NCI-H128 (cell line): ENCODE data around the gene RTEL1.

Source experiments
- DNase-seq: peaks from one replicate; lab custom pipeline; 2025; ENCODE audit not compliant: unreplicated experiment; lab: John Stamatoyannopoulos, UW

RTEL1 gene

GRCh38 chr20:63739130-63740069 lies 81.3 kb downstream of the RTEL1 start, which contains the start of gene SLC2A4RG:
Gene SLC2A4RG, plus strand, starts transcription at chr20:63739776. Its CDS starts 137 bp downstream, at chr20:63739913.
- DNase-seq, result peak; percentile 41

- DNase-seq, result no peak
These were observed 82.0 kb downstream of the RTEL1 start for GRCh38 chr20:63740070-63740626.

- peak; percentile 84 for DNase-seq
These were observed 82.7 kb downstream of the RTEL1 start for GRCh38 chr20:63740627-63741353.

DNA sequence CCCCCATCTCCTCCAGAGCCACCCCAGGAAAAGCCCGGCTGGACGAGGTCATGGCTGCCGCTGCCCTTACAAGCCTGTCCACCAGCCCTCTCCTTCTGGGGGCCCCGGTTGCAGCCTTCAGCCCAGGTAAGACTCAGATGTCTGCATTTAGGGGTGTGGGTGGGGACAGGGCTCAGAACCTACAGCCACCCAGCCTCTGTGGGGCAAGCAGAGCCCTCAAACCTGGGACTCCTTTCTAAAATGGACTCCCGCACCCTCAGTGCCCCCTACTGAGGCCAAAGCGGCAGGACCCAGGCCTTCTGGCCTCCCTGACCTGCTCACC lies 83.2 kb downstream of the RTEL1 start:
- DNase-seq, result no peak

GRCh38 chr20:63741676-63742380 lies 83.7 kb downstream of the RTEL1 start:
- DNase-seq, result no peak

- DNase-seq, result no peak
These were observed 84.4 kb downstream of the RTEL1 start for GRCh38 chr20:63742381-63743024.

GRCh38 chr20:63743210-63743970 lies 85.3 kb downstream of the RTEL1 start:
- DNase-seq, result no peak

DNA sequence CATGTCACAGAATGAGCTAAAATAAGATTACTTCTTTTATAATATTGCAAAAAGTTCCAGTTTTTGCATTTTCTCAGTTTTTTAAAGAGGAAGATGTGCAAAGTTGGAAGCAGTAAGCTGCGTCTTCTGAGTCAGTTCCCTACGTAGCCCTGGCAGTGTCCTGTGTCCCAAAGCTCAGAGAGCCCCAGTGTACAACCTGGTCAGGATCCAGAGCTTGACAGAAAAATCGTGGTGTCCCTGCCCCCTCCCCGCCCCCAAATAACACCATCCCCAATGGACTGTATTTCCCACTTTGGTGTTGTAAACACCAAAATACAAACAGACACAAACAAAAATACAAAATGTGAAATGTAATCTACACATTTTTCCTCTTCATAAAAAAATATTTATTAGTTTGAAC lies 86.0 kb downstream of the RTEL1 start:
- DNase-seq, result no peak

GRCh38 chr20:63744574-63745423 lies 86.7 kb downstream of the RTEL1 start:
- no peak for DNase-seq

GRCh38 chr20:63745424-63745805 lies 87.3 kb downstream of the RTEL1 start:
- no peak for DNase-seq
